Ishikawa (cell line): ENCODE data around the gene PDE7B.
A peak's percentile ranks its signal among the peaks of the same experiment; 100 is the strongest.

Experiments used
- CEBPB ChIP-seq: IDR thresholded peaks from 2 replicates; pipeline ENCODE4 v1.6.1; 2012
- CREB1 ChIP-seq: IDR thresholded peaks from 2 replicates; pipeline ENCODE4 v1.6.1; 2012; ENCODE audit warnings: low read depth
- EGR1 ChIP-seq: IDR thresholded peaks from 2 replicates; pipeline ENCODE4 v1.6.1; 2012
- EP300 ChIP-seq: IDR thresholded peaks from 2 replicates; pipeline ENCODE4 v1.6.1; 2012; ENCODE audit warnings: borderline replicate concordance
- FOXM1 ChIP-seq: IDR thresholded peaks from 2 replicates; pipeline ENCODE4 v1.6.1; 2012; ENCODE audit warnings: low read depth, borderline replicate concordance
- MAX ChIP-seq: IDR thresholded peaks from 2 replicates; pipeline ENCODE4 v1.6.1; 2012
- NFIC ChIP-seq: IDR thresholded peaks from 2 replicates; pipeline ENCODE4 v1.6.1; 2012
- RAD21 ChIP-seq: IDR thresholded peaks from 2 replicates; pipeline ENCODE4 v1.6.1; 2012; ENCODE audit warnings: low read depth
- REST ChIP-seq: IDR thresholded peaks from 2 replicates; pipeline ENCODE4 v1.6.1; 2012; ENCODE audit warnings: low read depth, mild to moderate bottlenecking
- TAF1 ChIP-seq: IDR thresholded peaks from 2 replicates; pipeline ENCODE4 v1.6.1; 2012; ENCODE audit warnings: low read depth, mild to moderate bottlenecking
- TCF12 ChIP-seq: IDR thresholded peaks from 2 replicates; pipeline ENCODE4 v1.6.1; 2012; ENCODE audit warnings: low read depth
- TEAD4 ChIP-seq: IDR thresholded peaks from 2 replicates; pipeline ENCODE4 v1.6.1; 2012
- USF1 ChIP-seq: IDR thresholded peaks from 2 replicates; pipeline ENCODE4 v1.6.1; 2012
- YY1 ChIP-seq: IDR thresholded peaks from 2 replicates; pipeline ENCODE4 v1.6.1; 2012; ENCODE audit warnings: low read depth
- ZBTB7A ChIP-seq: IDR thresholded peaks from 2 replicates; pipeline ENCODE4 v1.6.1; 2012; ENCODE audit warnings: low read depth

Gene PDE7B

GRCh38 chr6:135974426-135974825 lies 122.9 kb downstream of the PDE7B start:
- no peak for TF ChIP-seq NFIC
- TF ChIP-seq EP300 = no peak
- no peak for TF ChIP-seq ZBTB7A
- TF ChIP-seq CREB1 = no peak
- no peak for TF ChIP-seq REST
- no peak for TF ChIP-seq CEBPB
- no peak for TF ChIP-seq RAD21
- no peak for TF ChIP-seq TAF1
- TF ChIP-seq TCF12 = no peak
- no peak for TF ChIP-seq YY1
- no peak for TF ChIP-seq MAX
- no peak for TF ChIP-seq TEAD4
- TF ChIP-seq EGR1 = no peak
- TF ChIP-seq FOXM1 = no peak
- TF ChIP-seq USF1 = no peak

GRCh38 chr6:135976585-135976984 lies 125.1 kb downstream of the PDE7B start:
- TF ChIP-seq TCF12 = no peak
- no peak for TF ChIP-seq TEAD4
- TF ChIP-seq NFIC = no peak
- no peak for TF ChIP-seq CREB1

GRCh38 chr6:135983093-135983492 lies 131.6 kb downstream of the PDE7B start:
- no peak for TF ChIP-seq TCF12
- peak; percentile 69 for TF ChIP-seq REST

- TF ChIP-seq ZBTB7A (no peak), TEAD4 (no peak), YY1 (no peak), EGR1 (no peak), MAX (no peak), TCF12 (no peak), NFIC (no peak), CEBPB (no peak), RAD21 (no peak), REST (no peak), TAF1 (no peak), CREB1 (no peak), FOXM1 (no peak), EP300 (no peak), USF1 (no peak)
These were observed 132.3 kb downstream of the PDE7B start for GRCh38 chr6:135983718-135984343.

GRCh38 chr6:135985471-135985870 lies 134.0 kb downstream of the PDE7B start:
- TF ChIP-seq TCF12 (no peak), CEBPB (no peak), TAF1 (no peak), YY1 (no peak), MAX (no peak), ZBTB7A (no peak), RAD21 (no peak)
